ENCODE measurements around the gene EMILIN1.

DNA sequence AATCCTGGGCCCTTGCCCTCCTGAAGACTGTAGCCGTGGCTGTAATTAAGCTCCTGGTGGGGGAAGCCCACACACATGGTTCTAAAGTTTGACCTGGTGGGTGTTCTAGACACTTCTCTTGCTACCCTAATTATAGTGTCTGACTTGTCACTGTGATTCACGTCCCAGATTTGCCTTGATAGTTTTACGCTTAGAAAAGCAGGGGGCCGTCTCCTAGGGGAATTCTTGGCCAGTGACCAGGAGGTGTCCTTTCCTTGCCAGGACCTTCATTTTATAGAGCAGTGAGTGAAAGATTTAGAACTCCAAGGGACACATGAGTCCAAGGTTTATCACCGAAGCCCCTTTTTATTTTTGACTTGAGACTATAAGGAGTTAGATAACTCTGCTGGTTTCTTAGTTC lies 36.7 kb upstream of the EMILIN1 start:
- TF ChIP-seq RXRA (IDR thresholded peaks at IDR 0.05; ENCODE audit: borderline replicate concordance, low read depth) (no peak), NFIC (IDR thresholded peaks at IDR 0.05; ENCODE audit: borderline replicate concordance) (no peak), RCOR1 (IDR thresholded peaks at IDR 0.05; ENCODE audit: low read length) (no peak), MXI1 (IDR thresholded peaks at IDR 0.05; ENCODE audit: low read depth, low read length) (no peak), SMC3 (IDR thresholded peaks at IDR 0.05; ENCODE audit: low read depth, low read length) (no peak), EP300 (IDR thresholded peaks at IDR 0.05; ENCODE audit: borderline replicate concordance in 1 of 2, low read depth in 1 of 2, low read length in 1 of 2) (no peak), CTCF (IDR thresholded peaks at IDR 0.05) (no peak), GABPA (IDR thresholded peaks at IDR 0.05; ENCODE audit: low read depth) (no peak)
- TF ChIP-seq, protein P1, sequence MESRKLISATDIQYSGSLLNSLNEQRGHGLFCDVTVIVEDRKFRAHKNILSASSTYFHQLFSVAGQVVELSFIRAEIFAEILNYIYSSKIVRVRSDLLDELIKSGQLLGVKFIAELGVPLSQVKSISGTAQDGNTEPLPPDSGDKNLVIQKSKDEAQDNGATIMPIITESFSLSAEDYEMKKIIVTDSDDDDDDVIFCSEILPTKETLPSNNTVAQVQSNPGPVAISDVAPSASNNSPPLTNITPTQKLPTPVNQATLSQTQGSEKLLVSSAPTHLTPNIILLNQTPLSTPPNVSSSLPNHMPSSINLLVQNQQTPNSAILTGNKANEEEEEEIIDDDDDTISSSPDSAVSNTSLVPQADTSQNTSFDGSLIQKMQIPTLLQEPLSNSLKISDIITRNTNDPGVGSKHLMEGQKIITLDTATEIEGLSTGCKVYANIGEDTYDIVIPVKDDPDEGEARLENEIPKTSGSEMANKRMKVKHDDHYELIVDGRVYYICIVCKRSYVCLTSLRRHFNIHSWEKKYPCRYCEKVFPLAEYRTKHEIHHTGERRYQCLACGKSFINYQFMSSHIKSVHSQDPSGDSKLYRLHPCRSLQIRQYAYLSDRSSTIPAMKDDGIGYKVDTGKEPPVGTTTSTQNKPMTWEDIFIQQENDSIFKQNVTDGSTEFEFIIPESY (IDR thresholded peaks at IDR 0.05; ENCODE audit: borderline replicate concordance, low read depth) = no peak
- TF ChIP-seq, protein P2, sequence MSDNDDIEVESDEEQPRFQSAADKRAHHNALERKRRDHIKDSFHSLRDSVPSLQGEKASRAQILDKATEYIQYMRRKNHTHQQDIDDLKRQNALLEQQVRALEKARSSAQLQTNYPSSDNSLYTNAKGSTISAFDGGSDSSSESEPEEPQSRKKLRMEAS (IDR thresholded peaks at IDR 0.05; ENCODE audit: low read depth) = no peak
- TF ChIP-seq, protein P3, sequence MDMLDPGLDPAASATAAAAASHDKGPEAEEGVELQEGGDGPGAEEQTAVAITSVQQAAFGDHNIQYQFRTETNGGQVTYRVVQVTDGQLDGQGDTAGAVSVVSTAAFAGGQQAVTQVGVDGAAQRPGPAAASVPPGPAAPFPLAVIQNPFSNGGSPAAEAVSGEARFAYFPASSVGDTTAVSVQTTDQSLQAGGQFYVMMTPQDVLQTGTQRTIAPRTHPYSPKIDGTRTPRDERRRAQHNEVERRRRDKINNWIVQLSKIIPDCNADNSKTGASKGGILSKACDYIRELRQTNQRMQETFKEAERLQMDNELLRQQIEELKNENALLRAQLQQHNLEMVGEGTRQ (IDR thresholded peaks at IDR 0.05; ENCODE audit: borderline replicate concordance, low read depth, low read length) = no peak

Data from SK-N-SH (cell line).